Keratinocyte (primary cell): ENCODE measurements around the gene STIP1.

Experiments
- EZH2 ChIP-seq: IDR thresholded peaks from one replicate; pipeline ENCODE4 v1.6.1; 2012; ENCODE audit warnings: inconsistent platforms, mild to moderate bottlenecking, low read length, moderate library complexity
- TF ChIP-seq, protein P1 (sequence below), 3 experiments: IDR thresholded peaks in 1 of 3; conservative IDR thresholded peaks in 1 of 3; optimal IDR thresholded peaks in 1 of 3; 2 replicates in 2 of 3; 3 replicates in 1 of 3; pipeline versions ENCODE3 to v1.5.1; 2011; ENCODE audit warnings: low read length in 3 of 3, mild to moderate bottlenecking in 3 of 3, moderate library complexity in 2 of 3, control low read depth in 1 of 3, inconsistent platforms in 1 of 3; ENCODE audit not compliant: insufficient read depth in 2 of 3; ENCODE audit errors: extremely low read depth in 1 of 3

DNA sequence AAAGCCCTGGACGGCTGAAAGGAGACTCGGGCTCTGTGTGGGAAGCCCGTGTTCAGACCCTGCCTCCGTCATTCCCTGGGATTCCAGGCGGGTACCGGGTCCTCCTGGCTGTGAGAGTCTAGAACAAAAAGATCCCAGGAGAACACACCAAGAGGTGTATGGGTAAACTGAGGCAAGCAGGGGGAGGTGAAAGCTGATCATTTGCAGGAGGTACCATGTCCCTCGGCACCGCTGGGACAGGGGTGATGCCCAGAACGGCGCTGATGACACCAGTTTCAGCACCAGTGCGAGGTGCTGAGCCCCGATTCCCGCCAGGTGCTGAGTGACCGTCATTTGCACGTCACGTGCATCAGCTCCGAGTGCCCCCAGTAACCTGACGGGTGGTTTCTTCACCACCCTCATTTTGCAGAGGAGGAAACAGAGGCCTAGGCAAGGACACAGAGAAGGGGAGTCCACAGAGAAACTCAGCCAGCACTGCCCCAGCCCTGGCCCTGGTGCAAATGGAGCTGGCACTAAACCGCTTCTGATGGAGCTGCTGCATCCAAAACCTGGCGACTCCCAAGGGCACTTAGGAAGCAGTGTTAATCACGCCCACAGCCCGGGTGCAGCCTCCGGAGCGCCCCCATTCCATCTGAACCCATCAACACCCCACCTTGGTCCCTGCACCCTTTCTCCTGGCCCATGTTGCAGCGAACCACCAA, 36.9 kb upstream of the STIP1 start:
- TF ChIP-seq EZH2: no peak
- TF ChIP-seq, protein P1, sequence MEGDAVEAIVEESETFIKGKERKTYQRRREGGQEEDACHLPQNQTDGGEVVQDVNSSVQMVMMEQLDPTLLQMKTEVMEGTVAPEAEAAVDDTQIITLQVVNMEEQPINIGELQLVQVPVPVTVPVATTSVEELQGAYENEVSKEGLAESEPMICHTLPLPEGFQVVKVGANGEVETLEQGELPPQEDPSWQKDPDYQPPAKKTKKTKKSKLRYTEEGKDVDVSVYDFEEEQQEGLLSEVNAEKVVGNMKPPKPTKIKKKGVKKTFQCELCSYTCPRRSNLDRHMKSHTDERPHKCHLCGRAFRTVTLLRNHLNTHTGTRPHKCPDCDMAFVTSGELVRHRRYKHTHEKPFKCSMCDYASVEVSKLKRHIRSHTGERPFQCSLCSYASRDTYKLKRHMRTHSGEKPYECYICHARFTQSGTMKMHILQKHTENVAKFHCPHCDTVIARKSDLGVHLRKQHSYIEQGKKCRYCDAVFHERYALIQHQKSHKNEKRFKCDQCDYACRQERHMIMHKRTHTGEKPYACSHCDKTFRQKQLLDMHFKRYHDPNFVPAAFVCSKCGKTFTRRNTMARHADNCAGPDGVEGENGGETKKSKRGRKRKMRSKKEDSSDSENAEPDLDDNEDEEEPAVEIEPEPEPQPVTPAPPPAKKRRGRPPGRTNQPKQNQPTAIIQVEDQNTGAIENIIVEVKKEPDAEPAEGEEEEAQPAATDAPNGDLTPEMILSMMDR (optimal IDR thresholded peaks at IDR 0.05 in 1 of 3, IDR thresholded peaks at IDR 0.05 in 1 of 3, conservative IDR thresholded peaks at IDR 0.05 in 1 of 3; ENCODE audit: extremely low read depth in 1 of 3, insufficient read depth in 2 of 3, low read length in 3 of 3): peak in 1 of 3 experiments; percentile 13
